K562 (cell line): Measurements from ENCODE around the gene WDCP.

ENCODE experiments used
- FIP1L1 ChIP-seq: fragments of 200-400 bp; formaldehyde crosslinking; IDR thresholded peaks from 2 replicates; pipeline ENCODE4 v1.6.1; 2018; ENCODE audit warnings: mild to moderate bottlenecking, low read depth, low read length; ENCODE audit not compliant: poor library complexity, severe bottlenecking
- FOXJ3 ChIP-seq: sonication (generic); formaldehyde crosslinking; IDR thresholded peaks from 2 replicates; pipeline ENCODE4 v1.4.0; 2020; ENCODE audit warnings: mild to moderate bottlenecking, missing genetic modification reagents
- NCOR1 ChIP-seq: fragments of 450-650 bp; IDR thresholded peaks from 2 replicates; pipeline ENCODE4 v1.6.1; 2016; ENCODE audit warnings: mild to moderate bottlenecking, moderate library complexity
- OTX1 ChIP-seq: fragments of 450-650 bp; formaldehyde crosslinking; IDR thresholded peaks from 2 replicates; pipeline ENCODE4 v1.4.0; 2022; ENCODE audit warnings: mild to moderate bottlenecking
- POLR2AphosphoS5 ChIP-seq: IDR thresholded peaks from 2 replicates; pipeline ENCODE4 v1.6.1; 2011; ENCODE audit warnings: mild to moderate bottlenecking, low read depth, low read length, moderate library complexity; ENCODE audit not compliant: control insufficient read depth, insufficient read depth
- POLR2G ChIP-seq: fragments of 200-400 bp; formaldehyde crosslinking; IDR thresholded peaks from 2 replicates; pipeline ENCODE4 v1.6.1; 2017; ENCODE audit warnings: low read depth, mild to moderate bottlenecking, antibody characterized with exemption, low read length, moderate library complexity
- SAFB2 ChIP-seq: fragments of 200-400 bp; formaldehyde crosslinking; IDR thresholded peaks from 2 replicates; pipeline ENCODE4 v1.6.1; 2018; ENCODE audit warnings: borderline replicate concordance, low read length, low read depth, moderate library complexity; ENCODE audit not compliant: severe bottlenecking
- TEAD1 ChIP-seq, 2 experiments: fragments of 450-650 bp in 1 of 2; sonication (generic) in 1 of 2; formaldehyde crosslinking; IDR thresholded peaks; 2 replicates each; pipeline versions ENCODE4 v1.4.0 to v1.8.0; 2020 to 2022; ENCODE audit warnings: mild to moderate bottlenecking in 2 of 2, missing genetic modification reagents in 1 of 2
- TF ChIP-seq, protein P1 (sequence below): fragments of 250-450 bp; sonication (Bioruptor Pico); IDR thresholded peaks from 2 replicates; pipeline ENCODE4 v1.4.0; 2020; ENCODE audit warnings: mild to moderate bottlenecking, moderate library complexity
- TF ChIP-seq, protein P2 (sequence below): sonication (generic); formaldehyde crosslinking; IDR thresholded peaks from 2 replicates; pipeline ENCODE4 v1.8.0; 2023; ENCODE audit warnings: mild to moderate bottlenecking, missing genetic modification reagents
- TF ChIP-seq, protein P3 (sequence below): fragments of 250-450 bp; sonication (Bioruptor Pico); IDR thresholded peaks from 2 replicates; pipeline ENCODE4 v1.5.0; 2020; ENCODE audit warnings: mild to moderate bottlenecking, borderline replicate concordance
- TF ChIP-seq, protein P4 (sequence below): sonication (generic); IDR thresholded peaks from 2 replicates; pipeline ENCODE4 v1.6.1; 2016

DNA sequence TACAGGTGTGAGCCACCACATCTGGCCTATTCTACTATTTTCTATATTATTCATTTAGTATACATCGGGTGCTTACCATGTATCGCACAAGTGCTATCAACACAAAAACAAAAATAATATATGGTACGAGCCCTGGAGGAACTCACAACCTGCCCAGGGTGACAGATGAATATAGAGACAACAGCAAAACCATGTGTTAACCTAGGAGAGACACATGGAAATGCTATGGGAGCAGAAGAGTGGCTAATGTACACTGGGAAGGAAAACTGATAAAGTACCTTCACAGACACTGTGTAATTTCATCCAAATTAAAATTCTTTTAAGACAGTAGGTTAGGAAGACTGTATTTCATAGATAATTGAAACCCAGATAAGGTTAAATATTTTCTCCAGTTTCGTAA is 25.1 kb upstream of the WDCP start:
- TF ChIP-seq, protein P1, sequence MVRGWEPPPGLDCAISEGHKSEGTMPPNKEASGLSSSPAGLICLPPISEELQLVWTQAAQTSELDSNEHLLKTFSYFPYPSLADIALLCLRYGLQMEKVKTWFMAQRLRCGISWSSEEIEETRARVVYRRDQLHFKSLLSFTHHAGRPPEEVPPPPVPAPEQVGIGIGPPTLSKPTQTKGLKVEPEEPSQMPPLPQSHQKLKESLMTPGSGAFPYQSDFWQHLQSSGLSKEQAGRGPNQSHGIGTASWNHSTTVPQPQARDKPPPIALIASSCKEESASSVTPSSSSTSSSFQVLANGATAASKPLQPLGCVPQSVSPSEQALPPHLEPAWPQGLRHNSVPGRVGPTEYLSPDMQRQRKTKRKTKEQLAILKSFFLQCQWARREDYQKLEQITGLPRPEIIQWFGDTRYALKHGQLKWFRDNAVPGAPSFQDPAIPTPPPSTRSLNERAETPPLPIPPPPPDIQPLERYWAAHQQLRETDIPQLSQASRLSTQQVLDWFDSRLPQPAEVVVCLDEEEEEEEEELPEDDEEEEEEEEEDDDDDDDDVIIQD: no peak
- TF ChIP-seq FOXJ3 (CRISPR knock-in tag): no peak
- TF ChIP-seq, protein P2, sequence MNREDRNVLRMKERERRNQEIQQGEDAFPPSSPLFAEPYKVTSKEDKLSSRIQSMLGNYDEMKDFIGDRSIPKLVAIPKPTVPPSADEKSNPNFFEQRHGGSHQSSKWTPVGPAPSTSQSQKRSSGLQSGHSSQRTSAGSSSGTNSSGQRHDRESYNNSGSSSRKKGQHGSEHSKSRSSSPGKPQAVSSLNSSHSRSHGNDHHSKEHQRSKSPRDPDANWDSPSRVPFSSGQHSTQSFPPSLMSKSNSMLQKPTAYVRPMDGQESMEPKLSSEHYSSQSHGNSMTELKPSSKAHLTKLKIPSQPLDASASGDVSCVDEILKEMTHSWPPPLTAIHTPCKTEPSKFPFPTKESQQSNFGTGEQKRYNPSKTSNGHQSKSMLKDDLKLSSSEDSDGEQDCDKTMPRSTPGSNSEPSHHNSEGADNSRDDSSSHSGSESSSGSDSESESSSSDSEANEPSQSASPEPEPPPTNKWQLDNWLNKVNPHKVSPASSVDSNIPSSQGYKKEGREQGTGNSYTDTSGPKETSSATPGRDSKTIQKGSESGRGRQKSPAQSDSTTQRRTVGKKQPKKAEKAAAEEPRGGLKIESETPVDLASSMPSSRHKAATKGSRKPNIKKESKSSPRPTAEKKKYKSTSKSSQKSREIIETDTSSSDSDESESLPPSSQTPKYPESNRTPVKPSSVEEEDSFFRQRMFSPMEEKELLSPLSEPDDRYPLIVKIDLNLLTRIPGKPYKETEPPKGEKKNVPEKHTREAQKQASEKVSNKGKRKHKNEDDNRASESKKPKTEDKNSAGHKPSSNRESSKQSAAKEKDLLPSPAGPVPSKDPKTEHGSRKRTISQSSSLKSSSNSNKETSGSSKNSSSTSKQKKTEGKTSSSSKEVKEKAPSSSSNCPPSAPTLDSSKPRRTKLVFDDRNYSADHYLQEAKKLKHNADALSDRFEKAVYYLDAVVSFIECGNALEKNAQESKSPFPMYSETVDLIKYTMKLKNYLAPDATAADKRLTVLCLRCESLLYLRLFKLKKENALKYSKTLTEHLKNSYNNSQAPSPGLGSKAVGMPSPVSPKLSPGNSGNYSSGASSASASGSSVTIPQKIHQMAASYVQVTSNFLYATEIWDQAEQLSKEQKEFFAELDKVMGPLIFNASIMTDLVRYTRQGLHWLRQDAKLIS (CRISPR knock-in tag): no peak
- TF ChIP-seq, protein P3, sequence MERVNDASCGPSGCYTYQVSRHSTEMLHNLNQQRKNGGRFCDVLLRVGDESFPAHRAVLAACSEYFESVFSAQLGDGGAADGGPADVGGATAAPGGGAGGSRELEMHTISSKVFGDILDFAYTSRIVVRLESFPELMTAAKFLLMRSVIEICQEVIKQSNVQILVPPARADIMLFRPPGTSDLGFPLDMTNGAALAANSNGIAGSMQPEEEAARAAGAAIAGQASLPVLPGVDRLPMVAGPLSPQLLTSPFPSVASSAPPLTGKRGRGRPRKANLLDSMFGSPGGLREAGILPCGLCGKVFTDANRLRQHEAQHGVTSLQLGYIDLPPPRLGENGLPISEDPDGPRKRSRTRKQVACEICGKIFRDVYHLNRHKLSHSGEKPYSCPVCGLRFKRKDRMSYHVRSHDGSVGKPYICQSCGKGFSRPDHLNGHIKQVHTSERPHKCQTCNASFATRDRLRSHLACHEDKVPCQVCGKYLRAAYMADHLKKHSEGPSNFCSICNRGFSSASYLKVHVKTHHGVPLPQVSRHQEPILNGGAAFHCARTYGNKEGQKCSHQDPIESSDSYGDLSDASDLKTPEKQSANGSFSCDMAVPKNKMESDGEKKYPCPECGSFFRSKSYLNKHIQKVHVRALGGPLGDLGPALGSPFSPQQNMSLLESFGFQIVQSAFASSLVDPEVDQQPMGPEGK (CRISPR knock-in tag): no peak
- TF ChIP-seq POLR2G: no peak
- no peak for TF ChIP-seq NCOR1
- no peak for TF ChIP-seq FIP1L1
- no peak for TF ChIP-seq TEAD1 (CRISPR knock-in tag; IDR thresholded peaks at IDR 0.05)
- TF ChIP-seq POLR2AphosphoS5: no peak
- TF ChIP-seq OTX1 (CRISPR knock-in tag): no peak
- TF ChIP-seq, protein P4, sequence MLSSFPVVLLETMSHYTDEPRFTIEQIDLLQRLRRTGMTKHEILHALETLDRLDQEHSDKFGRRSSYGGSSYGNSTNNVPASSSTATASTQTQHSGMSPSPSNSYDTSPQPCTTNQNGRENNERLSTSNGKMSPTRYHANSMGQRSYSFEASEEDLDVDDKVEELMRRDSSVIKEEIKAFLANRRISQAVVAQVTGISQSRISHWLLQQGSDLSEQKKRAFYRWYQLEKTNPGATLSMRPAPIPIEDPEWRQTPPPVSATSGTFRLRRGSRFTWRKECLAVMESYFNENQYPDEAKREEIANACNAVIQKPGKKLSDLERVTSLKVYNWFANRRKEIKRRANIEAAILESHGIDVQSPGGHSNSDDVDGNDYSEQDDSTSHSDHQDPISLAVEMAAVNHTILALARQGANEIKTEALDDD: no peak
- TF ChIP-seq SAFB2: no peak
